OCI-LY7 (cell line): ENCODE results near the gene FEZF2.

Experiments used
- CTCF ChIP-seq: fragments of 200-600 bp; sonication (generic); conservative IDR thresholded peaks from 2 replicates; pipeline ENCODE4 v1.5.1; 2014; ENCODE audit warnings: mild to moderate bottlenecking, antibody characterized with exemption, low read length, moderate library complexity, mixed read lengths
- EZH2phosphoT487 ChIP-seq: fragments of 200-600 bp; sonication (generic); IDR thresholded peaks from 2 replicates; pipeline ENCODE4 v1.6.1; 2018; ENCODE audit warnings: low read depth, borderline replicate concordance, mild to moderate bottlenecking, mixed run types, antibody characterized with exemption, low read length, moderate library complexity, mixed read lengths

- TF ChIP-seq CTCF (peak; percentile 95), EZH2phosphoT487 (no peak)
Measured at GRCh38 chr3:62332835-62333244, 40.5 kb downstream of the FEZF2 start.
